Erythroblast (primary cell): ENCODE data around the gene TSKS.

ENCODE experiments used
- DNase-seq, 2 experiments: peaks; one replicate each; lab custom pipeline; 2025; lab: John Stamatoyannopoulos, UW
- GATA1 ChIP-seq: IDR thresholded peaks from 2 replicates; pipeline ENCODE4 v1.6.1; 2011; ENCODE audit warnings: low read depth, mild to moderate bottlenecking, control low read depth, low read length, moderate library complexity
- POLR2A ChIP-seq: IDR thresholded peaks from 2 replicates; pipeline ENCODE4 v1.6.1; 2011; ENCODE audit warnings: mild to moderate bottlenecking, low read length

TSKS gene

GRCh38 chr19:49801966-49802661 lies 39.0 kb upstream of the TSKS start:
- DNase-seq = no peak
- no peak for TF ChIP-seq GATA1
- no peak for TF ChIP-seq POLR2A

DNA sequence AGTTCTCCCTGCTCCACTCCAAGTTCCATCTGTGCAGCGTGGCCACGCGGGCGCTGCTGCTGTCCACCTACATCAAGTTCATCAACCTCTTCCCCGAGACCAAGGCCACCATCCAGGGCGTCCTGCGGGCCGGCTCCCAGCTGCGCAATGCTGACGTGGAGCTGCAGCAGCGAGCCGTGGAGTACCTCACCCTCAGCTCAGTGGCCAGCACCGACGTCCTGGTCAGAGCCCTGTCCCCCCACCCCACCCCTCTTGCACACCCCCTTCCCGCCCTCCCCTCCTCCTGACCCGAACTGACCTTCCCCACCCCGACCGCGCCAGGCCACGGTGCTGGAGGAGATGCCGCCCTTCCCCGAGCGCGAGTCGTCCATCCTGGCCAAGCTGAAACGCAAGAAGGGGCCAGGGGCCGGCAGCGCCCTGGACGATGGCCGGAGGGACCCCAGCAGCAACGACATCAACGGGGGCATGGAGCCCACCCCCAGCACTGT lies 38.3 kb upstream of the TSKS start:
- no peak for TF ChIP-seq GATA1
- no peak for TF ChIP-seq POLR2A
- no peak for DNase-seq

GRCh38 chr19:49800771-49801170 lies 37.7 kb upstream of the TSKS start:
- TF ChIP-seq POLR2A = no peak
- no peak for TF ChIP-seq GATA1
- no peak for DNase-seq

DNA sequence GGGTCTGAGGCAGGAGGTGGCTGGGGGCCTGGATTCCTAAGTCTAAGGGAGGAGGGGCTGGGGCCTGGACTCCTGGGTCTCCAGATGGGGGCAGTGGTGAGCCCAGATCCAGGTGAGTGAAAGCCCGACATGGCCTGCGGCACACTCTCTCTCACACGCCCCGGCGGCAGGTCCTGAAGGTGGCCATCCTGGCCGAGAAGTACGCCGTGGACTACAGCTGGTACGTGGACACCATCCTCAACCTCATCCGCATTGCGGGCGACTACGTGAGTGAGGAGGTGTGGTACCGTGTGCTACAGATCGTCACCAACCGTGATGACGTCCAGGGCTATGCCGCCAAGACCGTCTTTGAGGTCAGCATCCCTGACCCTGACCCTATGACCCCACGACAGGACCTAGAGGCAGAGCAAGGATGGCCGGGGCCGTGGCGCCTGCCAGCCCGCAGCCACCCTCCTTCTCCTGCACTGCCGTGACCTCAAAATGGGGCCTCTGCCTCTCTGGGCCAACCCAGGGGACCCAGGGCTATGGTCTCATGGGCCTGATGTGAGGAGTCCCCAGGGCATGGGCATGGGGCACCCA lies 36.8 kb upstream of the TSKS start:
- TF ChIP-seq GATA1 (no peak), POLR2A (no peak)
- no peak for DNase-seq

DNA sequence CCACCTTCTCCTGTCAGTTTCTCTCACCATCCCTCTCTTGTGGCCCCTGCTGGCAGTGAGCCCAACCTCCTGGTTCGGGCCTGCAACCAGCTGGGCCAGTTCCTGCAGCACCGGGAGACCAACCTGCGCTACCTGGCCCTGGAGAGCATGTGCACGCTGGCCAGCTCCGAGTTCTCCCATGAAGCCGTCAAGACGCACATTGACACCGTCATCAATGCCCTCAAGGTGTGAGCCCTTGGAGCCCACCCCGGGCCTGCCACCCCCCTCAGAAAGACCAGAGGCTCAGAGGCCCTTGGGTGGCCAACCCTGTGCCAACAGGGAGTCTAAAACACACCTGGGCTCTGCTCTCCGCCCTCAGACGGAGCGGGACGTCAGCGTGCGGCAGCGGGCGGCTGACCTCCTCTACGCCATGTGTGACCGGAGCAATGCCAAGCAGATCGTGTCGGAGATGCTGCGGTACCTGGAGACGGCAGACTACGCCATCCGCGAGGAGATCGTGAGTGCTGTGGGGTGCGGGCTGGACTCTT lies 36.2 kb upstream of the TSKS start:
- TF ChIP-seq POLR2A (no peak), GATA1 (no peak)
- no peak for DNase-seq

DNA sequence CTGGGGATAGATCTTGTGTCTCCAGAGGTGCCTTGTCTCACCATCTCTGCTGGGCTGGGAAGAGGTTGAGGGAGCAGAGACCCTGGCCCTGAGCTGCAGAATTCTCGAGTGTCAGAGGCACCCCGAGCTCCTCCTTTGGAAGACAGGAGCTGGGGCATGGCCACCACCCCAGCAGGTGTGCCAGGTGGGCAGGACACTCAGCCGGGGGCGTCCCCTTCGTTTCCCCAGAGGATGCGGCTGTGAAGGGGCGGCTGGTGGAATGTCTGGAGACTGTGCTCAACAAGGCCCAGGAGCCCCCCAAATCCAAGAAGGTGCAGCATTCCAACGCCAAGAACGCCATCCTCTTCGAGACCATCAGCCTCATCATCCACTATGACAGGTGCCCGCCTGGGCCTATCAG lies 35.5 kb upstream of the TSKS start:
- DNase-seq = no peak
- no peak for TF ChIP-seq GATA1
- no peak for TF ChIP-seq POLR2A

DNA sequence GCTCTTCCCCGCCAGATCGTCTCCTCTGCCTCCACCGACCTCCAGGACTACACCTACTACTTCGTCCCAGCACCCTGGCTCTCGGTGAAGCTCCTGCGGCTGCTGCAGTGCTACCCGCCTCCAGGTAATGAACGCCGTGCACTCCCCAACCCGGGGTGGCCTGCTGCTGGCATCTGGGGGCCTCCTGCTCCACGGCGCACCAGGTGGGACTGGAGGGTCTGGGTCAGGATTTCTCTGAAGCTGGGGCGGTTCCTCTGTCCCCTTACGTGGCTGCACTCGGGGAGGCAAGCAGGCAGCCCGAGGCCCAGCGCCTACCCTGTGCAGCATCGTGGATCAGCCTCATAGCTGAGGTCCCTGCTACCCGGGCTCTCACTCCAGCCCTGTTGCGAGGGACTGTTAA lies 32.5 kb upstream of the TSKS start:
- TF ChIP-seq POLR2A = no peak
- TF ChIP-seq GATA1 = no peak
- no peak for DNase-seq

DNA sequence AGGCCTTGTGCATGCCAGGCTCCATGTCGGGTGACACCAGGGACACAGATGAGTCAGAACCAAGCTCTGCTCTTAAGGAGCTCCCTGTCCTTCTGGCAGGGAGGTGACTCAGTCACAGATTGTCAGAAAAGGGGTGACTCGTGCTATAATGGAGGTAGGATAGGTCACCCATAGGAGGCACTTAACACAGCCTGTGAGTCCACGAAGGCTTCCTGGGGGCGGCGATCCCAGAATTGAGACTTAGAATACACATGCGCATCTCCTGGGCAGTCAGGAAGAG lies 30.4 kb upstream of the TSKS start:
- no peak for DNase-seq
- no peak for TF ChIP-seq POLR2A
- TF ChIP-seq GATA1 = no peak

DNA sequence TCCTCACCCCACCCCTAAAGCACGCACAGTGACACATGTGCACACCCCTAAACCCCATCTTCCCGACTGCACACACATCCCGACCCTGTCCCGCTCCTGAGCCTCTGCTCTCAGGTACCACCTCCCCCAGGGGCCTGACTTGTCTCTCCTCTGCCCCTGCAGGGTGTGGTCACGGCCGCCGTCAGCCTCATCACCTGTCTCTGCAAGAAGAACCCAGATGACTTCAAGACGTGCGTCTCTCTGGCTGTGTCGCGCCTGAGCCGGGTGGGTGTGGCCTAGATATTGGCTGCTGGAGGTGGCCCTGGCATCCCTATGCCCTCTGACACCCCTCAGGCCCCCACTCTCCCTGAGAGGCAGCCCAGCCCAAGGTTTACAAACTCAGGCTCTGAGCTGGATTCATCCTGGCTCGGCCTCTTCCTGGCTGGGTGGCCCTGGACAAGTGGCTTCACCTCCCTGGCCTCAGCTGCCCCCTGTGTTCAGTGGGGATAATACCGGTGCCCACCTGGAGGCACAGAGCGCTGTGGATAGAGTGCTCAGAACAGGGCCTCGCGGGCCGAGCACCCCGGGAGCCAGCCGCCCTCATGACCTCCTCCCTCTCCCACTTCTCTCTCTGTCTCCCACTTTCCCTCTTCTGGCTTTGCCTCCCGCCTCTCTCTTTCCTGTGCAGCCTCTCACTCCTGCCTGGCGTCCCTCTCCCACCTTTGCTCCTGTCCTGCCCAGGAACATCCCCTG lies 29.9 kb upstream of the TSKS start:
- DNase-seq = no peak
- TF ChIP-seq POLR2A = no peak
- no peak for TF ChIP-seq GATA1

DNA sequence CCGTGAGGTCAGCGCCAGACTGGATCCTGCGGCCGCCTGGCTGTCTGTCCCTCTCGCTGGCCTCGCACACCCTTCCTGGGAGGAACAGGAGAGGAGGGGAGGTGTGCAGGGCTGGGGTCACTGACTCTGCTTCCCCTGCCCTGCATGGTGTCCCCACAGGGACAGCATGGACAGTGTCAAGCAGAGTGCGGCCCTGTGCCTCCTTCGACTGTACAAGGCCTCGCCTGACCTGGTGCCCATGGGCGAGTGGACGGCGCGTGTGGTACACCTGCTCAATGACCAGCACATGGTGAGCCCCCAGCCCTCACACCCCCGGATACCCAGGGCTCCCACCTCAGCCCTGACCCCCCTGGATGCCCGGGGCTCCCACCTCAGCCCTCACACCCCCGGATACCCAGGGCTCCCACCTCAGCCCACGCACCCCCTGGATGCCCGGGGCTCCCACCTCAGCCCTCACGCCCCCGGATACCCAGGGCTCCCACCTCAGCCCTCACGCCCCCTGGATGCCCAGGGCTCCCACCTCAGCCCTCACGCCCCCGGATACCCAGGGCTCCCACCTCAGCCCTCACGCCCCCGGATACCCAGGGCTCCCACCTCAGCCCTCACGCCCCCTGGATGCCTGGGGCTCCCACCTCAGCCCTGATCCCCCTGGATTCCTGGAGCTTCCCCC lies 28.8 kb upstream of the TSKS start:
- no peak for DNase-seq
- TF ChIP-seq GATA1 = no peak
- no peak for TF ChIP-seq POLR2A

DNA sequence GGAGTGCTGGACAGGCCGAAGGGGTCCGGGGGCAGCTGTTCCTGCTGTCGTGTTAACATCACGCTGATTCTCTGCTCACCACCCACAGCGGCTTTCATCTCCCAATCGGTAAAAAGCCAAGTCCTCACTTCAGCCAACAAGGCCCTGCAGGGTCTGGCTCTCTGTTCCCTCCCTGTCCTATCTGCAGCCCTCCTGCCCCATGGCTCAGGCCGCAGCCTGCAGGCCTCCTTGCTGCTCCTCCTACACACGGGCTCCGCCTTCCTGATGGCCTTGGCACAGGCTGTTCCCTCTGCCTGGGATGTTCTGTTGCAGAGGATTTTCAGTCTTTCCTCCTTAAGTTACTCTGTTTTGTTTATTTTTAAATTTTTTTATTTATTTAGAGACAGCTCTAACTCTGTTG lies 27.8 kb upstream of the TSKS start:
- no peak for TF ChIP-seq GATA1
- TF ChIP-seq POLR2A = no peak
- DNase-seq = no peak

DNA sequence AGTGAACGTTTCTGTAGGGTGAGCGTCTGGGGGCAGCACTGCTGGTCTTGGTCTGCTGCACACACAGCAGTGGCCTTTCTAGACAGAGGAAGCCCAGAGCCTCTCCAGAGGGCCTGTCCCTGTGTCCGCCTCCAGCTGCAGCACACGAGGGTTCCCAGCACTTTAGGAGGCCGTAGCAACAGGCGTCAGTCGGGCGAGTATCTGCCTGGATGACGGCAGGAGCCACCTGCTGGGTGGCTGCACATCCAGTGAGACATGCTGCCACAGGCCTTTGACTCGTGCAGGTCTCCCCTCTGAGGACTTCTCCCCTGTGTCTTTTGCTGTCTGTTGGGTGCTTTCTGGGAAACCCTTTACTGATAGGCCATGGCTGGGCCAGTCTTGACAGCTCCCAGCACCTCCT lies 25.8 kb upstream of the TSKS start:
- TF ChIP-seq POLR2A (no peak), GATA1 (no peak)

GRCh38 chr19:49787746-49788145 lies 24.6 kb upstream of the TSKS start:
- DNase-seq = no peak
- TF ChIP-seq POLR2A (no peak), GATA1 (no peak)

More for the DNA sequence above, 25.8 kb upstream of the TSKS start:
- no peak for DNase-seq
